ENCODE results near the gene OSBPL1A. TPM values are rescaled to one million over a fixed set of nuclear protein-coding genes. Genes with fewer than 3 reads are reported as not detected.

The OSBPL1A gene
- total RNA-seq, 2 donors from 2014 or later = 20.7 to 33.0 TPM

DNA sequence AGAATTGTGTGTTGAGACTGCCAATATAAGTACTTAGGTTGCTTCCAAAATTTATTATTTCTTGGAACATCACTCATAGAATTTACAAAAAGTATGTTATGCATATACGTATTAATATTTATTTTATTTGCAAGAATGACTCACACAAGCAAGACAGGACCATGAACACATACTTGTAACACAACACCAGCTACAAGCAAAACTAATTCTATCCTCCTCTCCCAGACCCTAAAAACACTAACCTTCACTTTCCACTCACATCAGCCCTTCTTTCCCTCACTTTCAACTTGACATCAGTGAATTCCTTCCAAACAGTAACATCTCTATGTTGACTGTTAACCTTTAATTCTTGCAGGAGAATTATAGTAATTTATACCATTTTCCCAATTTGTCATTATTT is 24.3 kb downstream of the OSBPL1A start:
- Histone ChIP-seq H3K36me3 (no peaks in the 10 kb centered on the region), H3K4me3 (no peak overlapping the region), H3K9ac (ENCODE audit: low read depth in 2 of 2, low read length in 2 of 2) (no peak overlapping the region), H3K27me3 (no peaks in the 10 kb centered on the region), H3K4me1 (no peaks in the 10 kb centered on the region), H3K9me3 (no peaks in the 10 kb centered on the region), H3K27ac (no peak overlapping the region)
- TF ChIP-seq, protein P1, sequence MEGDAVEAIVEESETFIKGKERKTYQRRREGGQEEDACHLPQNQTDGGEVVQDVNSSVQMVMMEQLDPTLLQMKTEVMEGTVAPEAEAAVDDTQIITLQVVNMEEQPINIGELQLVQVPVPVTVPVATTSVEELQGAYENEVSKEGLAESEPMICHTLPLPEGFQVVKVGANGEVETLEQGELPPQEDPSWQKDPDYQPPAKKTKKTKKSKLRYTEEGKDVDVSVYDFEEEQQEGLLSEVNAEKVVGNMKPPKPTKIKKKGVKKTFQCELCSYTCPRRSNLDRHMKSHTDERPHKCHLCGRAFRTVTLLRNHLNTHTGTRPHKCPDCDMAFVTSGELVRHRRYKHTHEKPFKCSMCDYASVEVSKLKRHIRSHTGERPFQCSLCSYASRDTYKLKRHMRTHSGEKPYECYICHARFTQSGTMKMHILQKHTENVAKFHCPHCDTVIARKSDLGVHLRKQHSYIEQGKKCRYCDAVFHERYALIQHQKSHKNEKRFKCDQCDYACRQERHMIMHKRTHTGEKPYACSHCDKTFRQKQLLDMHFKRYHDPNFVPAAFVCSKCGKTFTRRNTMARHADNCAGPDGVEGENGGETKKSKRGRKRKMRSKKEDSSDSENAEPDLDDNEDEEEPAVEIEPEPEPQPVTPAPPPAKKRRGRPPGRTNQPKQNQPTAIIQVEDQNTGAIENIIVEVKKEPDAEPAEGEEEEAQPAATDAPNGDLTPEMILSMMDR (IDR thresholded peaks at IDR 0.05) = no peak
- intact Hi-C loops (cut with DNase I) = no loop called here
- DNase-seq = no peak

DNA sequence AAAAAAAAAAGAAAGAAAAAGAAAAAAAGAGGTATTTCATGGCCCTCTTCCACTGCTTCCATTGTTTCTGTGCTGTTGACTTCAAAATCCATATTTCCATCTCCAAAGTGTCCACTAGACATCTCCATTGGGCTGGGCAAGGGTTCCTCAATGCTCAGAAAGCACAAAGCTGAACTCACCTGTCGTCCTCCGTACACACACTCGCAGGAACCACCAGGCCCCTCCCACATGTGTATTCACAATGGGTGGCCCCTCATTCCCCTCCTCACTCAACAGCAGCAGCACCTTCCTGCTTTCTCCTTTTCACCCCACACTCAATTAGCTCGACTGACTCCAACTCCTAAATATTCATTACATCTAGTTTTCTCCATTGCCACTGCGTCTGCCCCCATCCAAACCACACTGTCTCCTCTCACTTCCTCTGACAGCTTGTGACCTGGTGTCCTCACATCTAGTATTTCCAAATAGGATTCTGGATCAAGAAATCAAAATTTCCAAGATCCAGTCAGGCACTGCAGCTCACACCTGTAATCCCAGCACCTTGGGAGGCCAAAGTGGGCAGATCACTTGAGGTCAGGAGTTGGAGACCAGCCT is 25.2 kb downstream of the OSBPL1A start:
- Histone ChIP-seq H3K9me3 (no peaks in the 10 kb centered on the region), H3K4me1 (no peaks in the 10 kb centered on the region), H3K27me3 (no peaks in the 10 kb centered on the region), H3K36me3 (no peaks in the 10 kb centered on the region), H3K4me3 (no peak overlapping the region), H3K27ac (no peak overlapping the region), H3K9ac (ENCODE audit: low read depth in 2 of 2, low read length in 2 of 2) (no peak overlapping the region)
- TF ChIP-seq, protein P1 (IDR thresholded peaks at IDR 0.05) = no peak
- DNase-seq = no peak
- intact Hi-C loops (cut with DNase I) = no loop called here

DNA sequence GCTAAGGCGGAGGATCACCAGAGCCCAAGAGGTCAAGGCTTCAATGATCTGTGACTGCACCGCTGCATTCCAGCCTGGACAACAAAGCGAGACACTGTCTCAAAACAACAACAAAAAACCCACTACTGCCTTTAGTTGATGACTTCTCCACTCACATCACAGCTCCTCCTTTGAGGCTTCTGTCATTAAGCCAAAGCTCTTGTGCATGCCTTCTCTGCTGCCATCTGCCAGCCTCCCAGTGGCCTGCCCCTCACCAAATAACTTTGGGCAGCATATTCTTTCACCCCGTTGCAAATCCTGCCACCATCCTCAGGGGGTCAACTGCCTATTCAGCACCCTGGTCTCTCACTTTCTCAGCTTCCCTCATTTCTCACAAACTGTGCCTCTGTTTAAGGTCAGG is 27.5 kb downstream of the OSBPL1A start:
- Histone ChIP-seq H3K9ac (ENCODE audit: low read depth in 2 of 2, low read length in 2 of 2) (no peak overlapping the region), H3K27me3 (no peaks in the 10 kb centered on the region), H3K27ac (no peak overlapping the region), H3K4me1 (no peaks in the 10 kb centered on the region), H3K4me3 (no peak overlapping the region), H3K9me3 (no peaks in the 10 kb centered on the region), H3K36me3 (no peaks in the 10 kb centered on the region)
- intact Hi-C loops (cut with DNase I) = no loop called here
- TF ChIP-seq, protein P1 (IDR thresholded peaks at IDR 0.05) = no peak
- no peak for DNase-seq

DNA sequence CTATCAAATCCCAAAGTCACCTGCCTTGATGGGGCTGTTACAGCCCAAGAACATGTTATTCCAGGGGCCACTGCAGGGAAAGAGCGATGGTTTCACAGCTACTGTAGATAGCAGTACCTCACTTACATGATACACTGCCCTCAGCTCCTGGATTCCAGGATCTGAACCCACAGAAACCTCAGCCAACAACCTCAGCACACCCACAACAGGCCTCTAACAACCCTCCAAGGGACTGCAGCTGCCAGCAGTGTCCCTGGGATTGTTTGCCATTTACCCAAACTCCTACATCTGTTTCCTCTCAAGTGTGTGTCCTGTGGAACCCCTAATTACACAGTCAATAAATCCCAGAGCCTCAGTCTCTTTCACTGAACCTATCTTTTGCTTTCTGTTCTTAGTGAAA is 28.2 kb downstream of the OSBPL1A start:
- no peak for DNase-seq
- H3K27me3 ChIP-seq = no peaks in the 10 kb centered on the region
- no peak overlapping the region for H3K4me3 ChIP-seq
- no peaks in the 10 kb centered on the region for H3K4me1 ChIP-seq
- no peaks in the 10 kb centered on the region for H3K9me3 ChIP-seq
- no peak overlapping the region for H3K27ac ChIP-seq
- no peak overlapping the region for H3K9ac ChIP-seq (ENCODE audit: low read depth in 2 of 2, low read length in 2 of 2)
- intact Hi-C loops (cut with DNase I) = no loop called here
- TF ChIP-seq, protein P1 (IDR thresholded peaks at IDR 0.05) = no peak
- no peaks in the 10 kb centered on the region for H3K36me3 ChIP-seq

DNA sequence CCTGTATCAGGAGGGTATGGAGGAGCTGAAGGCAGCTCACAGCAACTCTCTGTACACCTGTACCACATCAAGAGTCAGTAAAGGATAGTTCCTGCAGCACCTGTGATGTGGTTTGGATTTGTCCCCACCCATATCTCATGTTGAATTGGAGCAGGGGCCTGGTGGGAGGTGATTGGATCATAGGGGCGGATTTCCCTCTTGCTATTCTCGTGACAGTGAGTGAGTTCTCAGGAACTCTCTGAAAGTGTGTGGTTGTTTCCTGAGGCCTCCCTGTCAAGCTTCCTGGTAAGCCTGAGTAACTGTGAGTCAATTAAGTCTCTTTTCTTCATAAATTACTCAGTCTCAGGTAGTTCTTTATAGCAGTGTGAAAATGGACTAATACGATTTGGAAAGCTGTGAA is 28.9 kb downstream of the OSBPL1A start:
- Histone ChIP-seq H3K4me3 (no peak overlapping the region), H3K27me3 (no peaks in the 10 kb centered on the region), H3K27ac (no peak overlapping the region), H3K36me3 (no peaks in the 10 kb centered on the region), H3K9me3 (no peaks in the 10 kb centered on the region), H3K9ac (ENCODE audit: low read depth in 2 of 2, low read length in 2 of 2) (no peak overlapping the region), H3K4me1 (no peaks in the 10 kb centered on the region)
- TF ChIP-seq, protein P1 (IDR thresholded peaks at IDR 0.05) = no peak
- no peak for DNase-seq
- intact Hi-C loops (cut with DNase I) = no loop called here

All from colonic mucosa (tissue), 4 donors.